ENCODE measurements around the gene MRGPRD. TPM values are rescaled to one million over a fixed set of nuclear protein-coding genes. Genes with fewer than 3 reads are reported as not detected.

Gene MRGPRD
- total RNA-seq, 1 donor from 2014 or later: not detected

DNA sequence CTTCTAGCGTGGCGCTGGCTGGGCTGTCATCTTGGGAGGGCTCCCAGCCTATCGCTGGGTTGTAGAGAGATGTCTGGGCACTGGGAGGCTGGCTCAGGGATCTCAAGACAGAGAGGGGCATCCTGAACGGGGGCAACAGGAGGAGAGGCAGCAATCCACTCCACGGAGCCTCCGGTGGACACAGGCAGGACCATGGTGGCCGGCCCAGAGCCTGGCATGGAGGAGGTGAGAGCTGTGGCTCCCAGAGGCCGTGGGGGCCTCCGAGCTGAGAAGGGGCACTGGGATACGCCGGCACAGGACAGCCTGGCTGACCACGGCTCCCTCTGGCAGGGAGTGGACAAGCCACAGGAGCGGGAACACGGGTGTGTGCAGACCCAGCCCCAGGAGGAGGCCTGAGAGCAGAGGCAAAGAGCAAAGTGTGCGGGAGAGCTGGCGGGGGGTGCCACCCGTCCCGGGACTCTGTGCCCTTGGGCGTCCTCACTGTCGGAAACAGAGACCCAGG, 23.1 kb upstream of the MRGPRD start:
- Histone ChIP-seq H3K9me3 (ENCODE audit: low read depth) (no peaks in the 10 kb centered on the region), H3K9ac (no peak overlapping the region), H3K27ac (no peak overlapping the region), H3K27me3 (no peaks in the 10 kb centered on the region), H3F3A (ENCODE audit: low read depth) (no peaks in the 10 kb centered on the region), H2AFZ (replicated peaks) (no peak overlapping the region), H3K4me2 (no peak overlapping the region), H4K20me1 (ENCODE audit: low read depth) (no peaks in the 10 kb centered on the region), H3K4me3 (no peak overlapping the region), H3K36me3 (no peaks in the 10 kb centered on the region), H3K4me1 (no peaks in the 10 kb centered on the region), H3K79me2 (ENCODE audit: low read depth) (no peaks in the 10 kb centered on the region)
- no peak overlapping the region for H3K27ac Mint-ChIP-seq
- H3K9me3 Mint-ChIP-seq: no peaks in the 10 kb centered on the region
- TF ChIP-seq, protein P1, sequence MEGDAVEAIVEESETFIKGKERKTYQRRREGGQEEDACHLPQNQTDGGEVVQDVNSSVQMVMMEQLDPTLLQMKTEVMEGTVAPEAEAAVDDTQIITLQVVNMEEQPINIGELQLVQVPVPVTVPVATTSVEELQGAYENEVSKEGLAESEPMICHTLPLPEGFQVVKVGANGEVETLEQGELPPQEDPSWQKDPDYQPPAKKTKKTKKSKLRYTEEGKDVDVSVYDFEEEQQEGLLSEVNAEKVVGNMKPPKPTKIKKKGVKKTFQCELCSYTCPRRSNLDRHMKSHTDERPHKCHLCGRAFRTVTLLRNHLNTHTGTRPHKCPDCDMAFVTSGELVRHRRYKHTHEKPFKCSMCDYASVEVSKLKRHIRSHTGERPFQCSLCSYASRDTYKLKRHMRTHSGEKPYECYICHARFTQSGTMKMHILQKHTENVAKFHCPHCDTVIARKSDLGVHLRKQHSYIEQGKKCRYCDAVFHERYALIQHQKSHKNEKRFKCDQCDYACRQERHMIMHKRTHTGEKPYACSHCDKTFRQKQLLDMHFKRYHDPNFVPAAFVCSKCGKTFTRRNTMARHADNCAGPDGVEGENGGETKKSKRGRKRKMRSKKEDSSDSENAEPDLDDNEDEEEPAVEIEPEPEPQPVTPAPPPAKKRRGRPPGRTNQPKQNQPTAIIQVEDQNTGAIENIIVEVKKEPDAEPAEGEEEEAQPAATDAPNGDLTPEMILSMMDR (IDR thresholded peaks at IDR 0.05): no peak
- TF ChIP-seq EZH2 (IDR thresholded peaks at IDR 0.05): no peak
- TF ChIP-seq EZH2phosphoT487 (IDR thresholded peaks at IDR 0.05): no peak
- H3K36me3 Mint-ChIP-seq: no peaks in the 10 kb centered on the region
- no peak for DNase-seq (ENCODE audit: low spot score)
- H3K4me1 Mint-ChIP-seq: peaks cover 24% of the 10 kb centered on the region
- peaks cover 3% of the 10 kb centered on the region for H3K27me3 Mint-ChIP-seq (ENCODE audit: insufficient read depth, low read depth)
- no peak overlapping the region for H3K4me3 Mint-ChIP-seq

DNA sequence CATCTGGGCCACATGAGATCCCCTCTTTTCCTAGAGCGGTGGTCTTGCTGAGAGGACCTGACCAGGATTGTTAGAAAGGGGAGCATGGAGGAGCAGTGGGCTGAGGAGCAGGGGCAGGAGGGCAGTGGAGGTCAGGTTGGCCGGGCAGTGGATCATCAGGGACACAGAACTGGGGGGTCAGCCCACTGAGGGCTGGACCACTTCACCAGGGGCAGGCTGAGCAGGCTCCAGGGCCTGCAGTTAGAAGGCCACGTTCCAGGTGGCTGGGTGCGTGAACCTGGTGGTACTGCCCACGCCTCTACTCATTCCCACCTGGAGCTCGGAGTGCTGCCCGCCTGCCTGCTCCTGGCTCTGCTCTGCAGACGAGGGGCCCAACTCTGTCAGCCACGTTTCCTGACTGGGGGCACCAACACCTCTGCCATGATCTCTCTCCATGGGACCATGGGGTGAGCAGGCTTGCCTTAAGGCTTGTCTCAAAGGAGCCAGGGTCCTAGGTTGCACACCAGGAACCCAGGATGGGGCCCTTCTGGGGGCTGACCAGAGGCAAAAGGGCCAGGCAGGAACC, 22.6 kb upstream of the MRGPRD start:
- no peak overlapping the region for H3K27ac Mint-ChIP-seq
- H3K36me3 ChIP-seq: no peaks in the 10 kb centered on the region

DNA sequence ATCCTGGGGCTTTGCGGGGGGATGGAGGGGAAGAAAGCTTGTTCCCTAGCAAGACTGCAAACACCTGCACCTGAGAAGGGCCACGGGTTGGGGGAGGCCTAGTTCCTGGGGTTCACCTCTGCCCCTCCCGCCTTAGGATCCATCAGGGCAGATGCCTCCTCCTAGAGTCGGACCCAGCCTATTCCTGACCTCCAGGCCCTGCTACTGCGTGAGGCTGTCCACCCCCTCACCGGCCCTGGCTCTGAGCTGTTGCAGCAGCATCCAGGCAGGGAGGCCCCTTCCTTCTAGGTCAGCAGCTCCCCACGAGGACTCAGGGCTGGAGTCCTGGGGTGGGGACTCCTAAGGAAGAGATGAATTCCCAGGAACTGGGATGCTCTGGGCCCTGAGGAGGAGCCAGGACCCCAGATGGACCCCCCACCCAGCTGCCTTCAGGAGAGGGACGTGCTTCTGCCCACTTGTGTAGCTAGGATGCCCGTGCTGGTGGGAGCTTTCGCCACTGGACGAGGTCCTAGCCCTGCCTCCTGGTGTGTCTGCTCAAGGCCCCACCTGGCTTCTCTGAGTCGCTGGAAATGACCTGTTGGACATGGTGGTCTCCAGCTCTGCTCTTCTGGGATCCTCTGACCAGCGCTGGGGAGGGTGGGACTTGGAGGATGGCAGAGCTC, 21.9 kb upstream of the MRGPRD start:
- H3K36me3 ChIP-seq: no peaks in the 10 kb centered on the region
- no peak overlapping the region for H3K4me3 Mint-ChIP-seq
- H3K4me1 ChIP-seq: no peaks in the 10 kb centered on the region
- H3K36me3 Mint-ChIP-seq: no peaks in the 10 kb centered on the region
- H3F3A ChIP-seq (ENCODE audit: low read depth): no peaks in the 10 kb centered on the region
- no peak overlapping the region for H3K27ac ChIP-seq
- no peaks in the 10 kb centered on the region for H3K79me2 ChIP-seq (ENCODE audit: low read depth)
- no peak overlapping the region for H3K9ac ChIP-seq
- no peak for DNase-seq (ENCODE audit: low spot score)
- no peak overlapping the region for H2AFZ ChIP-seq (replicated peaks)
- H3K4me1 Mint-ChIP-seq: peaks cover 17% of the 10 kb centered on the region
- TF ChIP-seq EZH2 (IDR thresholded peaks at IDR 0.05) (no peak), EZH2phosphoT487 (IDR thresholded peaks at IDR 0.05) (no peak)
- TF ChIP-seq, protein P1 (IDR thresholded peaks at IDR 0.05): no peak
- H3K27me3 ChIP-seq: no peaks in the 10 kb centered on the region
- no peak overlapping the region for H3K27ac Mint-ChIP-seq
- H4K20me1 ChIP-seq (ENCODE audit: low read depth): no peaks in the 10 kb centered on the region
- no peak overlapping the region for H3K4me3 ChIP-seq
- H3K4me2 ChIP-seq: no peak overlapping the region
- no peaks in the 10 kb centered on the region for H3K9me3 ChIP-seq (ENCODE audit: low read depth)
- peaks cover 2% of the 10 kb centered on the region for H3K27me3 Mint-ChIP-seq (ENCODE audit: insufficient read depth, low read depth)
- no peaks in the 10 kb centered on the region for H3K9me3 Mint-ChIP-seq

More for the DNA sequence above, 22.6 kb upstream of the MRGPRD start:
- Histone ChIP-seq H4K20me1 (ENCODE audit: low read depth) (no peaks in the 10 kb centered on the region), H3F3A (ENCODE audit: low read depth) (no peaks in the 10 kb centered on the region), H3K9me3 (ENCODE audit: low read depth) (no peaks in the 10 kb centered on the region), H3K9ac (no peak overlapping the region), H3K4me1 (no peaks in the 10 kb centered on the region), H3K4me2 (no peak overlapping the region), H3K4me3 (no peak overlapping the region), H3K79me2 (ENCODE audit: low read depth) (no peaks in the 10 kb centered on the region), H3K27ac (no peak overlapping the region), H3K27me3 (no peaks in the 10 kb centered on the region), H2AFZ (replicated peaks) (no peak overlapping the region)
- no peaks in the 10 kb centered on the region for H3K36me3 Mint-ChIP-seq
- no peak for DNase-seq (ENCODE audit: low spot score)
- H3K27me3 Mint-ChIP-seq (ENCODE audit: insufficient read depth, low read depth): peaks cover 2% of the 10 kb centered on the region
- TF ChIP-seq EZH2 (IDR thresholded peaks at IDR 0.05) (no peak), EZH2phosphoT487 (IDR thresholded peaks at IDR 0.05) (no peak)
- TF ChIP-seq, protein P1 (IDR thresholded peaks at IDR 0.05): no peak
- peaks cover 22% of the 10 kb centered on the region for H3K4me1 Mint-ChIP-seq
- H3K4me3 Mint-ChIP-seq: no peak overlapping the region
- no peaks in the 10 kb centered on the region for H3K9me3 Mint-ChIP-seq

All from neural progenitor cell (in vitro differentiated cells).